Activated CD8-positive, alpha-beta memory T cell treated with anti-CD3 and anti-CD28 coated beads for 48 hours (primary cell): ENCODE data around the gene PCYT1B.
"Not testable (repeated sequence)": the region's sequence is repeated elsewhere in the genome, so short reads cannot be mapped to it uniquely, and the experiment has no call there.

Source experiments
- DNase-seq, 3 experiments: peaks; one replicate each; pipeline ENCODE4 v3.0.0-alpha.2; 2020; ENCODE audit warnings: low read depth in 2 of 3, low spot score in 2 of 3

Gene PCYT1B

DNA sequence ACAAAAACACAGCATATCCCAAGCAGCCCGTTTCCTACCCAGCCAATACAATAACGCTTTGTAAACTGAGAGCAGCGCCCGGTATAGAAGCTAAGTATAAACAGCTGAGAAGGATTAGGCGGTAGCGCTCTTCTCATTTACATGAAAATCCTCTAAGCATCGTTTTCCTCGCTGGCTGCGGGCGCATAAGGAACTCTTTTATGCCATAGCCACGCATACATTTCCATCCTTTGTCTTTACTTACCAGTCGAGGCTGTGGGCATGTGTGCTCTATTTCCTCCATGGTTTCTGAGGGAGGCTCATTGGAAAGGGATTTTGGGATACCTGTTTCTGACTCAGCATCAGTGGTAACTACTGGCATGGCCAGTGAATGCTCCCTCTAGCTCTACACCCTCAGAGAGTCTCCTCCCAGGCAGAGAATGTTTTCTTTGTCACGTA is 383 bp downstream of the PCYT1B start:
- no peak for DNase-seq

- DNase-seq, result no peak
Measured at GRCh38 chrX:24646006-24646405, 1.1 kb downstream of the PCYT1B start.

DNA sequence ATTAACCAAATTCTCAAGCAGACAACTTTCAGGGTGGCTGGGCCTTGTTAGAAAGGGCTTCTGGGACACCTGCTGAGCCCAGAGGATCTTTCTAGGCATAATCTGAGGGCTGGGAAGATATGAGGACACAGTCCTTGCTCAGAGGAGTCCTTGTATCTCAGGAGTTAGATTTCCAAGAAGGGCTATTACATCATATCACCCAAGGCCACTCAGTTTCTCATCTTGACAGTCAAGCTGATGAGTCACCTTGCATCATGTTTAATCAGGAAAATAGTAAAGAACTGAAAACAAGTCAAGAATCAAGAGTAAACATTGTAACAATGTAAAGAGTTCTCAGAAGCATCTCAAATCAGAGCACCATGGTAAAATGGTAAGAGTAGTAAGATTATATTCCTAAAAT is 4.0 kb downstream of the PCYT1B start:
- DNase-seq, result no peak

DNA sequence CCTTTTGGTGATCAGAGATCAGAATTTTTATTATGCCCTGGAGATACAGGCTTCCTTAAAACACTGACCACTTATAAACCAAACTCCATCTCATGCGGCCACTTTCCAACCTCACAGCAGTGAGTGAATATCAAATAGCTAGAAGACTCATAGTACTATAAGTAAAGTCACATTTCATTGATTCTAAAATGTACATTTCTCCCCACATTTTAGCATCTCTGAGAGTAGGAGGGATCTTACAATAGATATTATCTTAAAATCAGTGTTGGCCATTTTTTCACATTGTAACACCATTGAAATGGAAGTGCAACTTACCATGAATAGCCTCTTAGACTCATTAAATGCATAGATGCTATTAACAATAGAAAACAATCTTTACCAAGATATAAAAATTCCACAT is 17.4 kb downstream of the PCYT1B start:
- no peak for DNase-seq

GRCh38 chrX:24619647-24620046 is 27.5 kb downstream of the PCYT1B start:
- no peak for DNase-seq

- DNase-seq, result no peak
Measured at GRCh38 chrX:24610516-24610915, 36.6 kb downstream of the PCYT1B start.

DNA sequence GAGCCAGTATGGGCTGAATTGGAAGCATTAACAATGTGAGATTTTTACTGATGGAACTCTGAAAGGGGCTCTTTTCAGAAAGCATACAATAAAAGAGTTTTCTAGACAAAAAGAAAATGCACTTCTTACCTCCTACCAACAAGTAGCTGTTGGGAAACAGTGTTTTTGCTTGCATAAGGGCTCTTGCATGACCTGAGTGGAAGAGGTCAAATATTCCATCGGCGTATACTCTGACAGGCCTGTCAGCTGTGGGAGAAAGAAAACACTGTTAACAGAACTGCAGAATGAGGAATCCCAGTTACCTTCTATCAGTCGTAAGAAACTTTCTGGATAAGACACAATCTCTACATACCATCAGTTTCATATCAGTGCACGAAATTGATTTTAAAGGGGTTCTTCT is 39.5 kb downstream of the PCYT1B start:
- DNase-seq, result no peak

DNA sequence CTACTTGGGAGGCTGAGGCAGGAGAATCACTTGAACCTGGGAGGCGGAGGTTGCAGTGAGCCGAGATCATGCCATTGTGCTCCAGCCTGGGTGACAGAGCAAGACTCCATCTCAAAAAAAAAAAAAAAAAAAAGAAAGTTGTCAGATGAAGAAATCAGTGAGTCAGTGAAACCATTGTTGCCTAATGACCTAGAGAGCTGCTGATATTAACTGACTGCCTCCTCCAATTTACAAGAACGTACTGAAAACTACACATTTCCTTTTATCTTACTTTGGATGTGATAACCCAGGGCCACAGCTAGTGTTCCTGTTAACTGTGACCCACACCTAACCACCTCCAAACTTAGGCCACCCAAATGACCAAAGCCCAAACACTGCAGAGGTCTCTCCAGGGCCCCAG is 41.2 kb downstream of the PCYT1B start:
- DNase-seq, result not testable (repeated sequence)

- DNase-seq, result no peak
Measured at GRCh38 chrX:24603191-24603590, 44.0 kb downstream of the PCYT1B start.

- no peak for DNase-seq
Measured at GRCh38 chrX:24601858-24602257, 45.3 kb downstream of the PCYT1B start.

DNA sequence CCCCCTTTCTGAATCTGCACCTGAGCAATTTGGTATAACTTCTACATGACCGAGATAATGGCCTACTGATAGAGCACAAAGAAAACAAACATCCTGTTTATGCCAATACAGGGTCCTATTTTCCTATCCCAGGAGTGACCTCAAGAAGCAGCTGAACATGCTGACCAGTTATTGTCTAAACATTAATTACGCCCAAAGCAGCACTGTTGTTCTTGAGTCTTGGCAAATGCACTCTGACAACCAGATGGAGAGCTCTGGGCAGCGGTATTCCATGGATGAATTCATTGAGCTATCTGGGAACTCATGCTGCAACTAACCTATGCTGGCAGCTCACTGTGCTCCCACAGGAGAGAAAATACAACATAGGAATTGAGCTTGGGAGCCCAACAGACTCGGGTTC is 52.6 kb downstream of the PCYT1B start:
- DNase-seq, result no peak

- no peak for DNase-seq
Measured at GRCh38 chrX:24590111-24590510, 57.0 kb downstream of the PCYT1B start.

- DNase-seq, result no peak
Measured at GRCh38 chrX:24577091-24577490, 70.1 kb downstream of the PCYT1B start.

DNA sequence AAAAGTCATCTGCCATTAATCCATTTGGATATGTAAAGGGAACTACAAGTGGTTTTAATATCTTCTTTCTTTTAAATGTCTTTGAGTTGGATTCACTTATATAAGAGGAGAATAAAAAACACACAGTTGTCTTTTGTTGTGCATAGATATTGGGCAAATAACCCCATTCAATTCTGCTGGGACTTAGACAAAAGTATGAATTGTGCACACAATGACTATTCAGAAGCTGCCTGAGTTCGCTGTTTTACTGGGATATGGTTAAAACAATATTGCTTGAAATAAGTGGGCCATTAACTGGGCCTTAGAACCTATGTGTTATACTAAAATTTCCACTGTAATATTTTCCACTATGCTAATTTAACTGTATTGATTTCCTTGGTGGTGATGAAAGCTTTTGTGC is 71.7 kb downstream of the PCYT1B start:
- no peak for DNase-seq

DNA sequence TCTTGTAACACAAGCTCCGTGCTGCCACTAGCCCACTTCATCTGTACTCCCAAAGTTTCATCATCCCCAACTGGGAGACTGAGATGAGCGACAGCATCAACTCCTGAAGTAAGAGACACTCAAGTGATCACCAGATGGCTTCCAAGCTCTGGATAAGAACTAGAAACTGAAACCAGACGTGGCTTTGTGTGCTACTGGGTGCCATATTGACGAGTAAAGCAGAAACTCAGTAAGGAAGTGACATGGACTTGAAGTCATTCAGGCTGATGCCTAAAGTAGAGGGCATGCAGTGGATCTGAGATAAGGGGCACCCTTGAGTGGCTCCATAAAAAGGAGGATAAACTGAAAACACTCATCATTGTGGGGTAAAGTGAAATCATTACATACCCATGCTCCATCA is 72.4 kb downstream of the PCYT1B start:
- DNase-seq, result no peak

DNA sequence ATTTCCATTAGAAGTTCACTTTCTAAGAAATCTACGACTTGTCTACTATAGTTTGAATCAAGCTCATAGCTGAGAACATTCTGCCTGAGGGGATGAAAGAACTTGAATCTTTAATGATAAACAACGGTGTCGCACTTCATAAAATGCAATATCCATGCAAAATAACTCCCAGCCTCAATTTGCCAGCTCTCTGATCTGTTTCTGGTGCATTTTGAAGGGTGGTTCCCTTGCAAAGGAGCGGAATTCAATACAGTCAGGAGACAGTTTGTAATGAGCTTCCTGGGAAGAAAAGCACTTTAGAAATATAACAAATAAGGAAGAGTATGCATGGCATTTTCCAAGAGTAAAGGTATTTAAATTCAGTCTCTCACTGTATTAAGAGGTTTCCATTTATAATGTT is 80.0 kb downstream of the PCYT1B start:
- DNase-seq, result no peak

- DNase-seq, result no peak
Measured at GRCh38 chrX:24566240-24566639, 80.9 kb downstream of the PCYT1B start.

DNA sequence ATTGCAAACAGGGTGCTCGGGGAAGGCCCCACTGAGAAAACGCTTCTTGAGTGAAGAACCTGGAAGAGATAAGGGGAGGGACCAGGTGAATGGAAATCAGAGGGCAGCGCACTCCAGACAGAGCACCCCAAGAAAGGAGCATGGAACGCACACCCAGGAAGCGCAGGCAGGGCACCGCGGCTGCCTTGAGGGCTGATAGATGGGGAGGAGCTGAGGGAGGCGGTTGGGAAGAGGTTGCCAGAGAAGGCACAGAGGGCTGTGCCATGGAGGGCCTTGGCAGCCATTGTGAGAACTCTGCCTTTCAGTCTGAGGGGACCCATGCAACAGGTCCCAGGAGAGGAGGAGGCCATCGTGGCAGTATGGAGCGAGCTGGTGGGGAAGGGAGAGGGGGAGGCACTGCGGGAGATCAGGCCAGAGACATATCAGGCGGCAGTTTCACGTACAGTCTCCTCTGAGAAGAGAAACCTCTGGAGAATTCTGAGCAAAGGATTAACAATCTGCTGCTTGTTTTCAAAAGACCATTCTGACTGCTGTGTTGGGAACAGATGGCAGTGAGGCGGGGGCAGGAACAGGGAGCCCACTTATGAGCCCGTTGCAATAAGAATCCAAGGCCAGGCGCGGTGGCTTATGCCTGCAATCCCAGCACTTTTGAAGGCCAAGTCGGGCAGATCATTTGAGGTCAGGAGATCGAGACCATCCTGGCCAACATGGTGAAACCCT is 83.7 kb downstream of the PCYT1B start:
- DNase-seq, result no peak

GRCh38 chrX:24561121-24561520 is 86.0 kb downstream of the PCYT1B start:
- DNase-seq, result no peak

GRCh38 chrX:24553011-24553410 is 94.1 kb downstream of the PCYT1B start:
- no peak for DNase-seq

DNA sequence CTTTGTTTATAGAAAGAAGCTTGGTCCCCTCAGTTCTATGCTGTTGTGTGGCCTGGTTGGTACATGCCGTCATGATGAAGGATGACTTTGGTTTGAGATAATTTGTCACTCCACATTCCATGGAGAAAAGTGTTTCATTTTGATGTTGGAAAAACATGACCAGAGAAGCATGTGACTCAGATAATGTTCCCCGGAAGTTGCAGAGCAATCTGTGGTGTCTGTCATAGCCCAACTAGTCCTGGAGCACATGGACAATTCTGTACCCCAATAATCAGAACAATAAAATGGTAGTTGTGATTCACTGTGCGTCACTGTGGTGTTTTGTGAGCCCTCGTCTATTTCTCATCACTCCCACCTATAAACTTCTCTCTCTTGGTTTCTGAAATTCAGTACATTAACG is 97.0 kb downstream of the PCYT1B start:
- no peak for DNase-seq

DNA sequence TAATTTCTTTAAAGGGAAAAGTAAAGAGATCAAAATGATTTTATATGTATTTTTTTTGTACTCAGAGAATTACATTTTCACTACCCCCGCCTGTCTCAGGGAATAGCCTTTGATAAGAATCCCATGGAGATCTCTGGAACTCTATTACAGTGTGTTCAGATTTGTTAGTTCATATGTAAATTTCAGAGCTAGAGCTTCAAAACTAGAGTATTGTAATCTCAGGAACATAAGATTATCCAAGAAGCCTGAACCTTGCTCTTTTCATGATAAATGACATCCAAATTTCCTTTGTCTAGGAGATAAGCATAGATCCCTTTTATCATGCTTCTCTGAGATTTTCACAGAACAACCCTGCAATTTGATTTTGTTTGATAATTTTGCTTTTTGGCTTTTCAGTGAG is 99.2 kb downstream of the PCYT1B start:
- DNase-seq, result no peak

DNA sequence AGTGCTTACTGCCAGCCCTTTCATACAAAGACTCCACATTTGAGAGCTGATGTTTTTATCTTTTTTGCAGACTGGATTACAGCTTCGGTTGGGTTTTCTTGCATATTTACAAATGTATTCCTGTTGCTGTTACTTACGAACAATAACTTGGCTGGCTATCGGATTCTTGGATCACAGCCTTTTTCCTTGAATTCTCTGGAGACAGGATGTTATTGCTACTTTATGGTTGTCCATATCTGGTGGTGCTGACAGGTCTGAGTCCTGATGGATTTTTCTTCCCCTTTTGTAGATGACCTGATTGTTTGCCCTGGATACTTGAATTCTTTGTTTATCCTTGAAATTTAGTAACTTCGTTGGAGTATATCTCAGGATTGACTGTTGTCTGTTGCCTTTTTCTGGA is 104.4 kb downstream of the PCYT1B start:
- DNase-seq, result no peak

GRCh38 chrX:24536551-24536950 is 110.6 kb downstream of the PCYT1B start:
- DNase-seq, result no peak
